G401 (cell line): ENCODE measurements around the gene BET1. TPM values are rescaled to one million over a fixed set of nuclear protein-coding genes. Genes with fewer than 3 reads are reported as not detected.

Experiments
- DNase-seq: peaks from one replicate; pipeline ENCODE4 v3.0.0-alpha.2; 2015; ENCODE audit warnings: low spot score
- in situ Hi-C: cut with HindIII; loops from 2 replicates; pipeline ENCODE4 v1.10.0; 2016; ENCODE audit warnings: low sequenced_read_pairs, mixed read lengths
- total RNA-seq: library from RNA; depleted of rRNA; stranded (reverse); fragments of >200 nt; shearing (Covaris generic); gene quantifications from 2 replicates; pipeline ENCODE4 v1.2.3, GENCODE V29; 2014

Gene BET1
- total RNA-seq, 1 experiment from 2014 or later: 30.8 TPM

DNA sequence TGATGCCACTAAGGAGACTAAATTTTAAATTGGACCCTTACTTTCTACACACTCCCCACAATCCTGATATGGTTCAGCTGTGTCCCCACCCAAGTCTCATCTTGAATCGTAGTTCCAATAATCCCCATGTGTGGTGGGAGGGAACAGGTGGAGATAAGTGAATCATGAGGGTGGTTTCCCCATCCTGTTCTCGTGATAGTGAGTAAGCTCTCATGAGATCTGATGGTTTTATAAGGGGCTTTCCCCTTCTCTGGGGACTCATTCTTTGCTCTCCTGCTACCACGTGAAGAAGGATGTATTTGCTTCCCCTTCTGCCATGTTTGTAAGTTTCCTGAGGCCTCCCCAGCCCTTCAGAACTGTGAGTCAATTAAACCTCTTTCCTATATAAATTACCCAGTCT lies 18.4 kb upstream of the BET1 start:
- in situ Hi-C loops: no loop called here

DNA sequence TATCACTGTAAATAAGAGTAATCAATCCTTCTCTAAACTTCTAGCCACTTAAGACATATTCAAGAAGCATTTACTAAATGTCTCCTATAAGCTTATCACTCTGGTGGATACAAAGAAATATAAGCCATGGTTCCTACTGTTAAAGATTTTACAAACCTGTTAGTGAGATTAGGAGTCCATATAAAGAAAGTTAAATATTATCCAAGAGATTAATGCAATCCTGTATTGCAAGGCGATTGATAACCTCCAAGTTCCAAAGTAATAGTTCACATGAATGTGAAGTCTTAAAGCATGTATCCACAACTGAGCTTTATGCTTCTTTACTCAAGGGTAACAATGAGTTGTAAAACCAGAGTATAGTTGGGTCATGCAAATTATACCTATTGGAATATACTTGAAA lies 12.6 kb upstream of the BET1 start:
- DNase-seq: no peak
- in situ Hi-C loops: no loop called here

More for the DNA sequence above, 18.4 kb upstream of the BET1 start:
- no peak for DNase-seq

DNA sequence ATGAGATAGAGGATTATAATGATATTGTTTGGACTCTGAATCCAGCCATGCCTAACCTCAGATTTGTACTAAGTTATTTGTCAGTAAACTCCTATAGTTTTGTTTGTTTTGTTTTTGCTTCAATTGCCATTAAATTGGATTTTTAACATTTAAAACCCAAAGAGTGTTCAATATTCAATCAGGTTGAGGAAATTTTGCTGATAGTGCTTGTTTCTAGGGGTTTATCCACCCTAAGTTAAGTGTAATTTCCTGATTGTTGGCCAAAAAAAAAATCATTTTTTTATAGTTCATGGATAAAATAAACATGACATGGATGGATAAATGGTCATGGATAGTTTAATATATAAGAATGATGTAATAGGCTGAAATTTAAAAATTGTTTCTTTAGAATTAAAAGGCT lies 11.4 kb upstream of the BET1 start:
- no peak for DNase-seq
- in situ Hi-C loops: no loop called here

DNA sequence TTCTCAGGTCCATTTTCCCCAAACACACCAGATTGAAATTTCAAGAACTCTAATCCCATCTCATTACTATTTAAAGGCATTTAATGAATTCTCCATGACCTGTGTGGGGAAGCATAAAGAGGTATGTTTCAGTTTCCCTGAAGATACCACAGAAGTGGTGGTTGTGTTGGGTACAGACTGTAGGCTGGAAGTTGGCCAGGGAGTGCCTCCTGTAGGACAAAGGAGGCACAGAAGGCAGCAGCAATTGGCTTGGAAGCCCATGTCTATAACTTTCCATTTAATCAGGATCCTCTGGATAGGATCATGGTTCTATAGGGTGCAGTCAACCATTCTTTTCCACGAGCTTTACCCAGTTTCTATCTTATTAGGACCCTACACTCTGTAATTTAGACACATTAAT lies 8.6 kb upstream of the BET1 start:
- in situ Hi-C loops: no loop called here
- DNase-seq: no peak

DNA sequence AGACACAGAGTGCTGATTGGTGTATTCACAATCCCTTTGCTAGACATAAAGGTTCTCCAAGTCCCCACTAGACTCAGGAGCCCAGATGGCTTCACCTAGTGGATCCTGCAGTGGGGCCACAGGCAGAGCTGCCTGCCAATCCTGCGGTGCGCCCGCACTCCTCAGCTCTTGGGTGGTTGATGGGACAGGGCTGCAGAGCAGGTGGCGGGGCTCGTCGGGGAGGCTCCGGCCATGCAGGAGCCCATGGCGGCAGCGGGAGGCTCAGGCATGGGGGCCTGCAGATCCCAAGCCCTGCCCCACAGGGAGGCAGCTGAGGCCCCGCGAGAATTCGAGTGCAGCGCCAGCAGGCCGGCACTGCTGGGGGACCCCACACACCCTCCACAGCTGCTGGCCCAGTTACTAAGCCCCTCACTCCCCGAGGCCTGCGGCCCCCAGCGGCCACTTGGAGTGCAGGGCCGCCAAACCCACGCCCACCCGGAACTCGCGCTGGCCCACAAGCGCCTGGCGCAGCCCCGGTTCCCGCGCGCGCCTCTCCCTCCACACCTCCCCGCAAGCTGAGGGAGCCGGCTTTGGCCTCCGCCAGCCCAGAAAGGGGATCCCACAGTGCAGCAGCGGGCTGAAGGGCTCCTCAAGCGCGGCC lies 7.7 kb upstream of the BET1 start:
- DNase-seq: no peak
- in situ Hi-C loops: no loop called here

DNA sequence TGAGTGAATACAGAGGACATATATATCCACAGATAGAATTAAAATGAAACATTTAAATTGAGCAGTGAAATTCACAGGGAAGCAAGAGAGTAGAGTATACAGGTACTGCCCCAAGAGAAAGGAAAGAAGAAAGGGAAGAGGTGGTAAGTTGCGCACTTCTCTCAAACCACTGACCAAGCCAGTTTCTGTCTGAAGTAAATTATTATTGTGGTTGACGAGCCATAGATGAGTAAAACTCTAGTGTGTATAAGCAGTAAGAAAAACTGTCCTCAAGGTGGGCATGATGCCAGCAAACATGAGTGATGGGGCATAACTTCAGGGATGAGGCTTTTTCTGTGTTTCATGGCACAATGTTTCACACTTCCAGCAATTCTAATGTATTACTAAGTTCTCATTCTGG lies 4.4 kb upstream of the BET1 start:
- DNase-seq: no peak
- in situ Hi-C loops: no loop called here

DNA sequence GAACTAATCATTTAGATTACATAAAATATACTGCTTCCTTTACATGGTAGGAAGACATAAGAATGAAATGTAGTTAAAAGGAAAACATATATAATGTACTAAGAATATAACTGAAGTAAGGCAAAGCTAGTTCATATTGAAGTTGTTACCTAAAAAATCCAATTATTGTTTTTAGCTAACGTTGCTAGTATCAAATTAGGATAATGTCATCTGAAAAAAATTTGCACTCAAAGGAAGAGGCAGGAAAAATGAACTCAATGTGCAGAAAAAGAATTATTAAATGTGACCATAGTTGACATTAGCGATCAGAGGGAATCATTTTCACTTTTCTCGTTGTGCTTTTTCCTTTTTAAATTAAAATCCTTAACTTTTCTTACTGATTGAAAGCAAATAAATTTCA lies 1.6 kb upstream of the BET1 start:
- in situ Hi-C loops: no loop called here
- no peak for DNase-seq

DNA sequence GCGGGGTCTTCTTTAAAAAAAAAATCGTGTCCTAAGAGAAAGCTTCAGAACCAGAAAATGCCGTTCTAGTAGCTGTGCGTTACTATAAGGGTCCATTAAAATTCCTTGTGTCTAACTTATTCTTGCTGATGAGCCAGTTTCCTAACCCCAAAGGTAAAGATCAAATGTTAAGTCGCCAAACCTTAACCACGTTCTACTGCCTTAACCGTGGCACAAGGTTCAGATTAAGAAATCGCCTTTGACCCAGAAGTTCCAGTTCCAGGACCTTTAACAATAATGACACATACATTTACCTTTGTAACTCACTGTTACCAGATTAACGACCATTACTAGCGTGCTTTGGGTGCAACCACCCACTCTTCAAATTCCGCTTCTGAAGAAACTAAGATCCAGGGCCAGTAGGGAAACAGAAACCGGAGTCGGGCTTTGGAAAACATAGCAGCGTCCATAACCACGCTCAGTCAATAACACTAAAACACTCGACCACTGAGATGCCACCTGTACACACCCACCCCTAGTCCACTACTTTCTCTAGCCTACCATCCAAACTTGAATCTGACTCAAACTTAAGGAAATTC lies 620 bp downstream of the BET1 start:
- no peak for DNase-seq
- in situ Hi-C loops: no loop called here

DNA sequence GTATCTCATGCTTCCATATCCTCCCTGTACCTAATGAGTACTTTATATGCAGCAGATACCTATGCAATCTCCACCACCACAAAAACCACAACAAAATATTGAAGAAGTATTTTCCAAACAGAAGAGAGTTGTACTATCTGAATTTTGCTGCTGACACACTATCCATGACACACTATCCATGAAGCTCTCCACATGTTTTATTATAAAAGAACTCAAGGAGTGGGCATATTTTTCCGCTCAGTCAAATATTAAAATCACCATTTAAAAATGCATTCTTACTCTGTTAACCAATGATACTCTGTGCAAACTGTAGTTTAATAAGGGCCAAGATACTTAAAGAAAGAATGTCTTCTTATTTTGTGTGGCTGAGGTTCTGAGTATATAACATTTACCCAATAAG lies 2.8 kb downstream of the BET1 start:
- no peak for DNase-seq
- in situ Hi-C loops: no loop called here

DNA sequence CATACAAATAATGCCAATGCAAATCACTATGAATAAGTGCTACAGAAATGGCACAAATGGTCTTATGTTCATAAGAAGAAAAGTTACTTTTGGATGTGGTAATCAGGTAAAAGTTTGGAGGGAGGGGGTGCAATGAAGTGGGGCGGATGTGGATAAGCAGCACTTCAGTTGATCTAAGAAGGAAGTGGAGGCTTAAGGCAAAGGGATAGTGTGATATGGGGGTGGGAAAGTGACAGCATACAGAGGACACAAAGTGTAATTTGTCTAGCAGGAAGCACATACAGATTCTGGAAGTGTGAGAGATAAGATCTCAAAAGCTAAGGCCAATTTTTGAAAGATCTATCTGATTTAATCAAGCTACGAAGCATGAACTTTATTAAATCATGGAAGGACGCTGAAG lies 6.3 kb downstream of the BET1 start:
- in situ Hi-C loops: no loop called here
- no peak for DNase-seq

DNA sequence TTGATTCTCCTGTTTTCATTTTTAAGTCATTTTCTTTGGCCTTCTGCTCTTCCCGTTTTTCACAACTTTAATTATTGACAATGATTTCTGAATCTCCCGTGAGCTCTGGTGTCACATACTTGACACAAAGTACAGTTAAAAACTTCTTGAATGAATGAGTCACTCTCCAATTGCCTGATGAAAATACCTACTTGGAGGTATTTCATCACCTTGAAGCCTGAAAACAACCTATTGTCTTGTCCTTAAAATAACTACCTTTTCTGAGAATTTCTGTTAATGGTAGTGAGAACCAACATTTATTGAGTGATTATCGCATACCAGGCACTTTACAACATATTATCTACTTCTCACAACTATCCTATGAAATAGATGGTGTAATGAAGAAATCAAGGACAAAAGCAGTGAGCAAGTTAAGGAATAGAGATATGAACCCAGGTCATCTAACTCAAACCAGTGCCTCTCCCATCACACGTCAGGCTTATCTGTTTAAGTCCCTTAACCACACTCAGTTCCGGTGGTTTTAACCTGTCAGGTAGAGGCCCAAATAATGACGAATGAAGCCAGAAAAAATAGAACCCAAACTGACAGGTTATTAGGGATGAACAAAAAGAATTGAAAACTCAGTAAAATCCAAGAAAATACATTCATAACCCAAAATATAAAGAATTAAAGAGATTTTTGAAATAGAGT lies 11.6 kb downstream of the BET1 start:
- in situ Hi-C loops: no loop called here
- no peak for DNase-seq

DNA sequence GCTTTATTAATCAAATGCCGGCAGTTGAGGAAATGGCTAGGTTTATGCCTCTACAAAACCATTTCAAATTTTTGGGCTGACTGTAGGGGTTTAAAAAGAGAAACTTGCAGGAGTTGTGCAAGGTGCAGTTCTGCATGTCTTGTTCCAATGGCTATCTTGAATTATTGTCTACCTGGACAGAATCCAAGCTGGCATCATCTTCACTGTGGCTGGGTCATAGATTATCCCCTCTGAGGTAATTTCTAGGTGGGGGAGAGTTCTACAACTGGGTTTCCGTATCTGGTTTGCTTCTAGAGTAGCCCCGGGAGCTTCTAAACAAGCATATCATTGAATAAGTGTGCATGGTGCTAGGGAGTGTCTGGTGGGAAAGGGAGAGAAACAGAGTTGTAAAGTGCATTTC lies 16.9 kb downstream of the BET1 start:
- in situ Hi-C loops: no loop called here

DNA sequence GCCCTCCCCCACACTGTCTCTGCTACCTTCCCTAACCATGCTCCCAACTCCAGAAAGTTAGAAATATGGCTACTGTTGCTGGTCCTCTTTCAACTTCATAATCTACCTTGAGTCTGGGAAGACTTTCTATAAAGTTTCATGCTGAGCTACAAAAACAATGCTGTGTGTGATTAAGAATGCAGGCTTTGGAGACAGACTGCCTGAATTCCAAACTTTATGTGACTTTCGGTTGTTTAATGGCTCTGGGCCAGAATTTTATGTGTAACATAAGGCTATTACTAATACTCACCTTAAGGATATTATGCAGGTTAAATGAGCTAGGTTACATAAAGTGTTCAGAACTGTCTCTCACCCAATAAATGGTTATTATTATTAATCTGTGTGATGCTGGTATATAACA lies 19.1 kb downstream of the BET1 start:
- DNase-seq: no peak
- in situ Hi-C loops: no loop called here

More for the DNA sequence above, 16.9 kb downstream of the BET1 start:
- DNase-seq: no peak

DNA sequence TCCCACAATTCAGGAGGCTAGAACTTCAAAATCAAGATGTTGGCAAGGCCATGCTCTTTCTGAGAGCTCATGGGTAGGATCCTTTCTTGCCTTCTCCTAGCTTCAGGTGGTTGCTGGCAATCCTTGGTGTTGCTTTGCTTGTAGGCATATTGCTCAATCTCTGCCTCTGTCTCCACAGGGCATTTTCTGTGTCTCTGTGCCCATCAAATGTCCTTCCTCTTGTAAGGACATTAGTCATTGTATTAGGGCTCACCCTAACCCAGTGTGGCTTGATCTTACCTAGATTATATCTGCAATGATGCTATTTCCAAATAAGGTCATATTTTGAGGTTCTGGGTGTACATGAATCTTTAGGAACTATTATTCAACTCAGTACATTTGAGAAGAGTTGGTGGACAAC lies 20.1 kb downstream of the BET1 start:
- no peak for DNase-seq
- in situ Hi-C loops: no loop called here

DNA sequence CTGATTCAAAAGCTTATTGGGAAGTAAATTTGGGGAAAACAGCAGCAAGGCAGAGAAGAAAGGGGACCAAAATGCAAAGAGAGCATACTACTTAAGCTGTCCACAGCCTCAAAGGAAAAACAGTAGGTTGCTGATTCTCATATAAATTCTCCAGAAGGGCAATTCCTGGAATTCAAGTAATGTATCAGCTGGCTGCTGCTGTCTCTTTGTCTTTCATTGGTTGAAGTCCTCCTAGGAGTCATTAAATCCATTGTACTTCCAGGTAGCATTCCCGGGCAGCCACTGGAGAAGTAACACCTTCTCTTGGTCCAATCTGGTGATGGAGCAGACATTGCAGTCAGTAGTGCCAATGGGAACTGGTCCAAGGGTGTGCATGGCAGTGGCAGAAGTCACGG lies 22.7 kb downstream of the BET1 start:
- DNase-seq: no peak
- in situ Hi-C loops: no loop called here

DNA sequence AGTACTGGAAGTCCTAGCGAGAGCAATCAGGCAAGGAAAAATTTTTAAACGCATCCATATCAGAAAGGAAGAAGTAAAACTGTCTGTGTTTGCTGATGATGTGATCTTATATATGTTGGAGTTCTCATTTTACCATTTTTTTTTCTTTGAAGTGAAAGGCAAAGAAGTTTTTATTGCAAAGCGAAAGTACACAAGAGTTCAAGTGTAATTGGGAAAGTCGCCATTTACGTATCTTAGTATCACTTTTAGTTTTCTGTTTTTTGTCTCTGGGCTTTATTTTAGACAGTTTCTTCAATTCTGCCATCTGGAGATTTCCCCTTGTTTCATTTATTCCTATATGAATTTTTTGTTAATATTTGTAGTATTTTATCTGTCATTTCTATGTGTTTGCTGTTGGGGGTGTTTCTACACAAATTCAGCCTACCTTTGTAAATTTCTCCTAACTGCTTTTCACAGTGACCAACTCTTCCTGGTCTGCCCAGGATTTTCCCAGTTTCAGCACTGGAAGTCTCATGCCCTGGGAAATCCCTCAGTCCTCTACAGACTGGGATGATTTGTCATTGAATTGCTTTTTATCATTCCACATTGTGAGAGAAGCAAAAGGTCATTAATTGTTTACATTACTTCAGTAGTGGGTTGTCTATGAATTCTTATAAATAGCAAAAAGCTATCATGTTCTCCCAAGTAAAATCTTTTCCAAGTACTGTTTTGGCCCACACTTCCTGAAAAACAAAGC lies 23.2 kb downstream of the BET1 start:
- in situ Hi-C loops: no loop called here
- DNase-seq: no peak

DNA sequence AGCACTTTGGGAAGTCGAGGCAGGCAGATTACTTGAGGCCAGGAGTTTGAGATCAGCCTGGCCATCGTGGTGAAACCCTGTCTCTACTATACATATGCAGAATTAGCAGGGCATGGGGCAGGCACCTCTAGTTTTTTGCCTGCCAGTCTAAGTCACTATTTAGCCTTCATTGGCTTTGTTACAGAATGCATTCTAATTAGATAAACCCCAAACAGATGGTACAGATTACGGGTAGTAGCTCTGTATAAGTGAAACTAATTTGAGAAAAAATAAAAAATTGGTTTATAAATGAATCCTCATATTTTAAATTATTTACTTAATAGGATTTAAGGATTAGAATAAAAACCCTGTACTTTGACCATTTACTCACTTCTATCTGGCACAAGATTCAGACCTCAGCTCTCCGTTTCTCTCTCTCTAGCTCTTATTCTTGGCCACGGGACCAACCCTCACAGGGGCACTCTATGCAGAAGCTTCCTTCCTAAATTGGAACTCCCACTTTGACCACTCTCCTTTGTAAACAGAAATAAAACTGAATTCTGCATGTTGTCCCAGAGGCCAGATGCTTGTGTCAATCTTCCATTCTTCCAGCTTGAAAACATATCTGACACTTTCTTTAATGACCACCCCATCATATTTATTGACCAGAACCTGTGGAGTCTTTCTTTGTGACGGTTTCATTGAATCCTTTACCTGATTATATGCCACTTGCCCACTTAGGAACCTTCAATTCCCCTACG lies 26.8 kb downstream of the BET1 start:
- in situ Hi-C loops: no loop called here
- DNase-seq: no peak

DNA sequence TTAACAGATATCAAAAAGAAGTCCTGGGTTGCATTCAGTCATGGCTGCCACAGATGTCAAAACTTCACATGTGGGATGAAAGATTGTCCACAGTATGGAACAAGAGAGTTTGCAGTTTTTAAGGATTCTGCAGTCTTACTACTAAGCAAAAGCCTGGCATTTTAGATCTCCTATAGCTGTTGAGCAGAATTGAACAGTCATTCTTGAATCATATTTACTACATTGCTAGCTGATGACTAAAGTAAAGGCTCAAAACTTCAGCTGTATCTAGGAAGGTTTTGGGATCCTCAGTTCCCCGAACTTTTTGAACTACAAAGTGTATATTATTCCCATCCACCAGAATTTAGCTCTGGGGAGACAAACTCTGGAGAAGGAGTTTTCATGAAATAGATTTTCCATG lies 31.0 kb downstream of the BET1 start:
- in situ Hi-C loops: no loop called here
- no peak for DNase-seq

DNA sequence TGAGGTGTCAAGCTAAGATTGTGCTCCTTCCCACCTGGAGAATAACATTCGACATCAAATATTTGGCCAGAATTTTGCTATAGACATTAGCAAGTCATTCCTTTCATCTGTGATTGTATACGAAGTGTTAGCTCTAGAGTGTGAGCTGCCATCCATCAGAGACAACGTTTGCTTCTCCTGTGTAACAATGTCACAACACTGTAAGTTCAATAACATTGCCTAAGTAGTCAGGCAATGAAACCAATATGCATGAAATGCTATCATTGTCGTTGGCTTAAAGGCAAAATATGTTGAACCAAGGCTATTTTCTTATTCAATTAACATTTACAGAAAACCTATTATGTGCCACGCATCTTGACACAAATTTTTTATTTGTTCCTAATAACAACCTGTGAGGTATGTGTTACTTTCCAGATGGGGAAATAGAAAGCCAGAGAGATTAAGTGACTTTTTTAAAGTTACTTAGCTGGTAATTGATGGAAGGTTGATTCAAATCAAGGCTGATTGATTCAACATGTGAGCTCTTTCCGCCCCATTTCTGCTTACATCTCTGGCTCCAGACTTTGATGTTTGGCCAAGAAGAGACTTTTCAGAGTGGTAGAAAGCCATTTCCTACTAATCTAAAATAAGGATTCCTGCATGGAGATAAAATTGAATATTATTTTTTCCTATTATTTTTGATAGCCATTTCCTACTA lies 32.0 kb downstream of the BET1 start:
- in situ Hi-C loops: no loop called here
- DNase-seq: no peak
